ENCODE measurements around the gene LLGL2. TPM values are rescaled to one million over a fixed set of nuclear protein-coding genes. Genes with fewer than 3 reads are reported as not detected.

The LLGL2 gene
- total RNA-seq, 1 donor from 2014 or later, result 2.0 TPM

- H3K27me3 ChIP-seq (ENCODE audit: low read depth), result no peaks in the 10 kb centered on the region
- H3K4me1 ChIP-seq, result no peaks in the 10 kb centered on the region
- no peaks in the 10 kb centered on the region for H3K9me3 ChIP-seq (replicated peaks)
- intact Hi-C loops (cut with micrococcal nuclease), result no loop called here
- no peak overlapping the region for H3K4me3 ChIP-seq
- no peak for DNase-seq
- TF ChIP-seq CTCF (IDR thresholded peaks at IDR 0.05; ENCODE audit: borderline replicate concordance), result no peak
- H3K27ac ChIP-seq (replicated peaks), result no peak overlapping the region
- H3K36me3 ChIP-seq, result no peaks in the 10 kb centered on the region
Observed at GRCh38 chr17:75535119-75535537, 9.6 kb downstream of the LLGL2 start.

- H3K36me3 ChIP-seq, result no peaks in the 10 kb centered on the region
- no peaks in the 10 kb centered on the region for H3K4me1 ChIP-seq
- no peaks in the 10 kb centered on the region for H3K27me3 ChIP-seq (ENCODE audit: low read depth)
- H3K9me3 ChIP-seq (replicated peaks), result no peaks in the 10 kb centered on the region
- no peak for DNase-seq
- no peak for TF ChIP-seq CTCF (IDR thresholded peaks at IDR 0.05; ENCODE audit: borderline replicate concordance)
- no peak overlapping the region for H3K27ac ChIP-seq (replicated peaks)
- H3K4me3 ChIP-seq, result no peak overlapping the region
- intact Hi-C loops (cut with micrococcal nuclease), result no loop called here
Observed at GRCh38 chr17:75535871-75536270, 10.4 kb downstream of the LLGL2 start.

GRCh38 chr17:75536366-75536765 lies 10.9 kb downstream of the LLGL2 start:
- Histone ChIP-seq H3K27me3 (ENCODE audit: low read depth) (no peaks in the 10 kb centered on the region), H3K4me1 (no peaks in the 10 kb centered on the region), H3K9me3 (replicated peaks) (no peaks in the 10 kb centered on the region), H3K27ac (replicated peaks) (no peak overlapping the region), H3K36me3 (no peaks in the 10 kb centered on the region), H3K4me3 (no peak overlapping the region)
- no peak for DNase-seq
- intact Hi-C loops (cut with micrococcal nuclease), result no loop called here
- TF ChIP-seq CTCF (IDR thresholded peaks at IDR 0.05; ENCODE audit: borderline replicate concordance), result no peak

GRCh38 chr17:75539967-75540729 lies 14.7 kb downstream of the LLGL2 start:
- DNase-seq, result no peak
- Histone ChIP-seq H3K36me3 (no peaks in the 10 kb centered on the region), H3K27ac (replicated peaks) (no peak overlapping the region), H3K4me3 (no peak overlapping the region), H3K4me1 (no peaks in the 10 kb centered on the region), H3K27me3 (ENCODE audit: low read depth) (no peaks in the 10 kb centered on the region), H3K9me3 (replicated peaks) (no peaks in the 10 kb centered on the region)
- intact Hi-C loops (cut with micrococcal nuclease), result no loop called here
- no peak for TF ChIP-seq CTCF (IDR thresholded peaks at IDR 0.05; ENCODE audit: borderline replicate concordance)

GRCh38 chr17:75540923-75541503 lies 15.5 kb downstream of the LLGL2 start:
- Histone ChIP-seq H3K36me3 (no peaks in the 10 kb centered on the region), H3K4me3 (no peak overlapping the region), H3K9me3 (replicated peaks) (no peaks in the 10 kb centered on the region), H3K27me3 (ENCODE audit: low read depth) (no peaks in the 10 kb centered on the region), H3K27ac (replicated peaks) (no peak overlapping the region), H3K4me1 (no peaks in the 10 kb centered on the region)
- DNase-seq, result no peak
- no peak for TF ChIP-seq CTCF (IDR thresholded peaks at IDR 0.05; ENCODE audit: borderline replicate concordance)
- intact Hi-C loops (cut with micrococcal nuclease), result no loop called here

Measured in left ventricle myocardium inferior (tissue), 1 donor.